Measurements from ENCODE around the gene SEMA6B. TPM values are rescaled to one million over a fixed set of nuclear protein-coding genes. Genes with fewer than 3 reads are reported as not detected.

SEMA6B gene
- total and polyA plus RNA-seq, 12 donors = 3.4 to 27.9 (median 9.4) TPM

- Histone ChIP-seq H3K4me3 (no peak overlapping the region), H3K9me3 (no peaks in the 10 kb centered on the region), H3K36me3 (no peaks in the 10 kb centered on the region), H3K27ac (no peak overlapping the region), H3K27me3 (peaks cover 15 to 62% (median 37%) of the 10 kb centered on the region in 7 donors), H3K4me1 (peaks cover 6 to 19% (median 13%) of the 10 kb centered on the region in 9 donors)
- ATAC-seq (no peak), DNase-seq (no peak)
- 77 to 89% methylated on average over 6 of the region's 6 CpGs for whole genome bisulfite sequencing, 2 donors
- intact Hi-C loops (cut with DNase I) = loop anchor here in 1 of 10 donors (10.0 kb wide), 1 partner anchor 48 kb away; the partner anchor contains the start of gene TNFAIP8L1
- TF ChIP-seq CTCF (IDR thresholded peaks at IDR 0.05) = no peak
Observed at GRCh38 chr19:4586691-4587090, 27.2 kb upstream of the SEMA6B start.

DNA sequence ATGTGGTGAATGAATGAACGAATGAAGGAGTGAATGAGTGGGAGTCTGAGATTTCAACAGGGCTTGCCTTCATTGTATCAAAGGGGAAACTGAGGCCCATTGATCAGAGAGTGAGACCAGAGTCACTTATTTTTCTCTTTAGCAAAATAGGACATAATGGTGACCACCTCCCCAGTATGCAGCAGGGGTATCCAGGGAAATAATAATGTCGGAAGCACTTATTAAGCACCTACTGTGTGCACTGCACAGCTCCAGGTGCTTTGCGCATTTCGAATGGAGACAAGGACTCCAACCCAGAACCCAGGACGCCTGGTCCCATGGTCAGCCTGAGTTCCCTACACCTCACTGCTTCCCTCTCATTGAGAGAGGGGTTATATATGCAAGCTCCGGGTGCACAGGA lies 26.8 kb upstream of the SEMA6B start:
- DNase-seq (no peak), ATAC-seq (no peak)
- no peak for TF ChIP-seq CTCF (IDR thresholded peaks at IDR 0.05)
- Histone ChIP-seq H3K9me3 (no peaks in the 10 kb centered on the region), H3K4me1 (peaks cover 6 to 19% (median 13%) of the 10 kb centered on the region in 9 donors), H3K36me3 (no peaks in the 10 kb centered on the region), H3K27me3 (peaks cover 15 to 59% (median 39%) of the 10 kb centered on the region in 7 donors), H3K27ac (no peak overlapping the region), H3K4me3 (no peak overlapping the region)
- WGBS, 2 donors = 68 to 81% methylated on average over 6 of the region's 6 CpGs
- intact Hi-C loops (cut with DNase I) = loop anchor here in 1 of 10 donors (10.0 kb wide), 1 partner anchor 49 kb away; the partner anchor contains the start of gene TNFAIP8L1

- Histone ChIP-seq H3K4me1 (peaks cover 6 to 21% (median 13%) of the 10 kb centered on the region in 9 donors), H3K27ac (no peak overlapping the region), H3K9me3 (no peaks in the 10 kb centered on the region), H3K36me3 (no peaks in the 10 kb centered on the region), H3K4me3 (no peak overlapping the region), H3K27me3 (peaks cover 15 to 59% (median 42%) of the 10 kb centered on the region in 7 donors)
- DNase-seq = no peak
- 91 to 94% methylated on average over 1 of the region's 1 CpG for WGBS, 2 donors
- no peak for ATAC-seq
- TF ChIP-seq CTCF (IDR thresholded peaks at IDR 0.05) = no peak
- intact Hi-C loops (cut with DNase I) = loop anchor here in 2 of 10 donors (2.0 to 10.0 kb wide), 2 partner anchors 39 to 49 kb away; partner anchors contain the start of gene TNFAIP8L1 (in 1 of the 2)
Observed at GRCh38 chr19:4585556-4585955, 26.1 kb upstream of the SEMA6B start.

DNA sequence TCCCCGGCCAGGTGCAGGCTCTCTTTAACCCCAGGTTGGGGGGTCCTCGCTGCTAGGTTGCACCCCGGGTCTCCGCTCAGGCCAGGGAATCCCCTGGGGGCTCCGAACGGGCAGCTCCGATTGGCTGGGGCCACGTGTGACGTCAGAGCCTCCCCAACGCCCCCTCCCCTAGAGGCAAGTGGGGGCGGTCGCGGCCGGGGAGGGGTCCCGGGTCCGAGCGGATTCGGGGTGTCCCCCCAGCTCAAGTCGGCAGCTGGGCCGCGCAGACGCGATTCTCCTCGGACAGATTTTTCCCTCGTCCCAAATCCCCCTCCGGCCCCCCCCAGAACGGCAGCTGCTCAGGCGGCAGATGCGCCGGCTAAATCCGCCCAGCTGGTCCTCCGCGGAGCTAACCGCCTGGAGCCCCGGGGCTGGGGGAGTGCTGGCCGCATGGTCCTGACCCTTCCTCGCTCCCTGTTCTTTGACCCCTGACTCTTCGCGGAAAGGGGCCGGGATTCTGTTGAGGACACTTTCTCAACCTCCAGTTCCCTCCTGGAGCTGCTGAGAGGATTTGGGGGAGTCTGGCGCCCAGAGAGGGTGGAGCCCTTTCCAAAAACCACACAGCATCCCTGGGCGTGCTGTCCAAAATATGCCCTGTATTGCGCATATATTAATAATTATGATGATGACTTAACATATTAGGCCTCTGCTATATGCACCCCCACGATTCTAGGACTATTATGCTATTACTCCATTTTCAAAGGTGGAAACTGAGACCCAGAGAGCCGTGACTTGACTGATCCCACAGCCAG lies 25.4 kb upstream of the SEMA6B start:
- 9% methylated on average over 45 of the region's 45 CpGs for WGBS, 2 donors
- no peaks in the 10 kb centered on the region for H3K36me3 ChIP-seq
- H3K27ac ChIP-seq = no peak overlapping the region
- H3K4me3 ChIP-seq = peak overlapping the region; percentile 27 to 66 (median 50)
- DNase-seq (no peak), ATAC-seq (peak in 1 of 8 donors; percentile 22)
- peaks cover 6 to 28% (median 18%) of the 10 kb centered on the region in 9 donors for H3K4me1 ChIP-seq
- TF ChIP-seq CTCF (IDR thresholded peaks at IDR 0.05) = no peak
- H3K9me3 ChIP-seq = no peaks in the 10 kb centered on the region
- peaks cover 19 to 66% (median 47%) of the 10 kb centered on the region in 7 donors for H3K27me3 ChIP-seq
- intact Hi-C loops (cut with DNase I) = loop anchor here in 2 of 10 donors (2.0 to 10.0 kb wide), 2 partner anchors 40 to 50 kb away; partner anchors contain the start of gene TNFAIP8L1 (in 1 of the 2)

Data from heart right ventricle (tissue), 16 donors.